Liver (tissue), 9 donors: ENCODE measurements around the gene KIRREL1. TPM values are rescaled to one million over a fixed set of nuclear protein-coding genes. Genes with fewer than 3 reads are reported as not detected.

Experiments used
- DNase-seq: peaks from one replicate; pipeline ENCODE4 v3.0.0-alpha.2; 2017; ENCODE audit warnings: low spot score
- H3K27ac ChIP-seq, 2 donors: one replicate each; pipeline ENCODE4 v1.7.0; 2013; ENCODE audit warnings: inconsistent platforms in 2 of 2, low read length in 2 of 2, control low read depth in 1 of 2, low read depth in 1 of 2, mild to moderate bottlenecking in 1 of 2
- H3K27me3 ChIP-seq, 4 donors: one replicate each; pipeline versions ENCODE4 v1.6.1 to v1.7.0; 2013; ENCODE audit warnings: low read length in 3 of 4, inconsistent platforms in 1 of 4, mild to moderate bottlenecking in 1 of 4, moderate library complexity in 1 of 4; ENCODE audit not compliant: control insufficient read depth in 4 of 4, insufficient read depth in 4 of 4
- H3K36me3 ChIP-seq, 4 donors: one replicate each; pipeline versions ENCODE4 v1.6.1 to v1.7.0; 2013; ENCODE audit warnings: low read length in 3 of 4, mild to moderate bottlenecking in 3 of 4, low read depth in 1 of 4, moderate library complexity in 1 of 4; ENCODE audit not compliant: control insufficient read depth in 4 of 4, insufficient read depth in 3 of 4
- H3K4me1 ChIP-seq, 4 donors: one replicate each; pipeline versions ENCODE4 v1.6.1 to v1.7.0; 2013; ENCODE audit warnings: low read length in 3 of 4, mild to moderate bottlenecking in 3 of 4, moderate library complexity in 1 of 4; ENCODE audit not compliant: control insufficient read depth in 4 of 4, insufficient read depth in 4 of 4
- H3K4me3 ChIP-seq, 3 donors: one replicate each; pipeline versions ENCODE4 v1.6.1 to v1.7.0; 2013; ENCODE audit warnings: low read length in 3 of 3, control low read depth in 1 of 3, low read depth in 1 of 3, mild to moderate bottlenecking in 1 of 3
- H3K9ac ChIP-seq, 2 donors: one replicate each; pipeline ENCODE4 v1.7.0; 2013; ENCODE audit warnings: low read length in 2 of 2, mild to moderate bottlenecking in 2 of 2, moderate library complexity in 2 of 2, control low read depth in 1 of 2, low read depth in 1 of 2
- H3K9me3 ChIP-seq, 4 donors: one replicate each; pipeline versions ENCODE4 v1.6.1 to v1.7.0; 2013; ENCODE audit warnings: low read length in 3 of 4; ENCODE audit not compliant: control insufficient read depth in 4 of 4
- FOXA1 ChIP-seq: IDR thresholded peaks from 2 replicates; pipeline ENCODE4 v1.6.1; 2016; ENCODE audit warnings: antibody characterized with exemption
- FOXA2 ChIP-seq: IDR thresholded peaks from 2 replicates; pipeline ENCODE4 v1.6.1; 2016; ENCODE audit warnings: antibody characterized with exemption
- GABPA ChIP-seq, 2 donors: IDR thresholded peaks in 1 of 2; conservative IDR thresholded peaks in 1 of 2; 2 replicates each; pipeline ENCODE4 v1.6.1; 2016; ENCODE audit warnings: antibody characterized with exemption in 2 of 2, mild to moderate bottlenecking in 1 of 2, moderate library complexity in 1 of 2
- HNF4G ChIP-seq: IDR thresholded peaks from 2 replicates; pipeline ENCODE4 v1.6.1; 2016; ENCODE audit warnings: antibody characterized with exemption
- JUND ChIP-seq, 2 donors: IDR thresholded peaks; 2 replicates each; pipeline ENCODE4 v1.6.1; 2016; ENCODE audit warnings: antibody characterized with exemption in 2 of 2
- NR2F2 ChIP-seq: IDR thresholded peaks from 2 replicates; pipeline ENCODE4 v1.6.1; 2016; ENCODE audit warnings: antibody characterized with exemption
- RAD21 ChIP-seq, 2 donors: IDR thresholded peaks; 2 replicates each; pipeline ENCODE4 v1.6.1; 2016; ENCODE audit warnings: antibody characterized with exemption in 2 of 2, mild to moderate bottlenecking in 2 of 2
- TAF1 ChIP-seq: conservative IDR thresholded peaks from 2 replicates; pipeline ENCODE4 v1.6.1; 2016; ENCODE audit warnings: antibody characterized with exemption, mild to moderate bottlenecking
- YY1 ChIP-seq: IDR thresholded peaks from 2 replicates; pipeline ENCODE4 v1.6.1; 2016; ENCODE audit warnings: antibody characterized with exemption, mild to moderate bottlenecking
- WGBS: extraction: QIAGEN DNeasy Blood & Tissue Kit; methylation state at CpG from one replicate; pipeline ENCODE4 v1.1.7; 2013; 5-methylcytosine and 5-hydroxymethylcytosine counted together
- polyA plus RNA-seq, 2 donors: library from polyadenylated mRNA; stranded (reverse) in 1 of 2; unstranded in 1 of 2; fragments of 200-250 nt in 1 of 2; fragments of >200 nt in 1 of 2; fragmentation: Nextera tagmentation in 1 of 2; extraction: Ambion mirVana in 1 of 2; gene quantifications; one replicate each; pipeline versions ENCODE4 v1.2.1 to v1.2.3, GENCODE V29; 2013 to 2015
- total RNA-seq, 2 donors: library from RNA; depleted of rRNA; stranded (reverse); fragments of >200 nt; gene quantifications; one replicate each; pipeline ENCODE4 v1.2.3, GENCODE V29; 2014
- TF ChIP-seq, protein P1 (sequence below): IDR thresholded peaks from 2 replicates; pipeline ENCODE4 v1.6.1; 2016; ENCODE audit warnings: antibody characterized with exemption
- TF ChIP-seq, protein P2 (sequence below): fragments of 150-350 bp; IDR thresholded peaks from 2 replicates; pipeline ENCODE4 v1.5.1; 2017; ENCODE audit warnings: improper control_type of control experiment, low read depth, low read length; ENCODE audit not compliant: missing input control
- TF ChIP-seq, protein P3 (sequence below): IDR thresholded peaks from 2 replicates; pipeline ENCODE4 v1.6.1; 2016; ENCODE audit warnings: antibody characterized with exemption, mild to moderate bottlenecking
- donor health status: healthy.
- donor health status: healthy.
- donor health status: healthy.
- donor health status: healthy.
- donor health status: healthy.

The KIRREL1 gene
- total and polyA plus RNA-seq, 4 donors: 0.82 to 6.0 (median 3.1) TPM

DNA sequence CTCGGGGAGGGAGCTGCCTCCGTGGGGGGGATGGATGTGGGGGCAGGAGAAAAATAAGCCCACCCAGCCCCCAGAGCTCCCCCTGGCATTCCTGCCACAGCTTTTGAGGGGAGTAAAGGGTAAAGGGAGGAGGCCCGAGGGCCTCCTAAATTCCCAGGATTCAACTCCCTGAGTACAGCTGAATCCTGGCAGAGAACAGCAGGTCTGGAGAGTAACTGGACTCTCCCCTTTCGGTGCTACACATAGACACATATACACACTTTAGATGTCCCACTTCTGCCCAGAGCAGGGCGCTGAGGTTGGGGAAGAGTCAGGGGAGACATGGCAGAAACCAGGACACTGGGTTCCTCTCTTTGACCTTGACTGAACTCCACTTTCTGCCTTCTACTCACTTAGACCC is 3.0 kb downstream of the KIRREL1 start (continued):
- TF ChIP-seq, protein P1, sequence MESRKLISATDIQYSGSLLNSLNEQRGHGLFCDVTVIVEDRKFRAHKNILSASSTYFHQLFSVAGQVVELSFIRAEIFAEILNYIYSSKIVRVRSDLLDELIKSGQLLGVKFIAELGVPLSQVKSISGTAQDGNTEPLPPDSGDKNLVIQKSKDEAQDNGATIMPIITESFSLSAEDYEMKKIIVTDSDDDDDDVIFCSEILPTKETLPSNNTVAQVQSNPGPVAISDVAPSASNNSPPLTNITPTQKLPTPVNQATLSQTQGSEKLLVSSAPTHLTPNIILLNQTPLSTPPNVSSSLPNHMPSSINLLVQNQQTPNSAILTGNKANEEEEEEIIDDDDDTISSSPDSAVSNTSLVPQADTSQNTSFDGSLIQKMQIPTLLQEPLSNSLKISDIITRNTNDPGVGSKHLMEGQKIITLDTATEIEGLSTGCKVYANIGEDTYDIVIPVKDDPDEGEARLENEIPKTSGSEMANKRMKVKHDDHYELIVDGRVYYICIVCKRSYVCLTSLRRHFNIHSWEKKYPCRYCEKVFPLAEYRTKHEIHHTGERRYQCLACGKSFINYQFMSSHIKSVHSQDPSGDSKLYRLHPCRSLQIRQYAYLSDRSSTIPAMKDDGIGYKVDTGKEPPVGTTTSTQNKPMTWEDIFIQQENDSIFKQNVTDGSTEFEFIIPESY: no peak

DNA sequence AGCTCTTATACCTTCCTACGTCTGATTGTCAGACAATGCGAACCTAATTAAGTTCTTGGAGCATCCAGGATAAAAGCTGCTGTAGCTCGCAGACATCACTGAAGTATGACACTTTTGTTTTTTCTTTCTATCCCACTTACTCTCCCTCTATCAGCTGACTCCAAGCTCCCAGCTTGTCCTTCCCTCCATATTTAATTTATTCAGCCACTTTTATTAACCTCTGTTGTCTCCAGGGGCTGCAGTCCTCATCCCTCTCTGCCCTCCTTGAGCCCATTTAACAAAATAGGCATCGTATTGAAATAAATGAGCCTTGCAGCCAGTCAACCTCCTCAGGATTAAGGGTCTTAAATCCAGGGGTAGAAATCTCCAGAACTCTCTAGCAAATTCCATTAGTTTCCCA is 7.1 kb downstream of the KIRREL1 start:
- no peaks in the 10 kb centered on the region for H3K4me1 ChIP-seq
- 86% methylated on average over 4 of the region's 4 CpGs for WGBS
- DNase-seq: no peak
- no peaks in the 10 kb centered on the region for H3K36me3 ChIP-seq
- no peaks in the 10 kb centered on the region for H3K9me3 ChIP-seq
- no peaks in the 10 kb centered on the region for H3K27me3 ChIP-seq
- TF ChIP-seq FOXA1 (no peak), RAD21 (IDR thresholded peaks at IDR 0.05) (no peak), TAF1 (no peak), GABPA (IDR thresholded peaks at IDR 0.05 in 1 of 2, conservative IDR thresholded peaks at IDR 0.05 in 1 of 2) (no peak), YY1 (no peak), NR2F2 (no peak), HNF4G (no peak), FOXA2 (no peak), JUND (IDR thresholded peaks at IDR 0.05) (no peak)
- TF ChIP-seq, protein P2, sequence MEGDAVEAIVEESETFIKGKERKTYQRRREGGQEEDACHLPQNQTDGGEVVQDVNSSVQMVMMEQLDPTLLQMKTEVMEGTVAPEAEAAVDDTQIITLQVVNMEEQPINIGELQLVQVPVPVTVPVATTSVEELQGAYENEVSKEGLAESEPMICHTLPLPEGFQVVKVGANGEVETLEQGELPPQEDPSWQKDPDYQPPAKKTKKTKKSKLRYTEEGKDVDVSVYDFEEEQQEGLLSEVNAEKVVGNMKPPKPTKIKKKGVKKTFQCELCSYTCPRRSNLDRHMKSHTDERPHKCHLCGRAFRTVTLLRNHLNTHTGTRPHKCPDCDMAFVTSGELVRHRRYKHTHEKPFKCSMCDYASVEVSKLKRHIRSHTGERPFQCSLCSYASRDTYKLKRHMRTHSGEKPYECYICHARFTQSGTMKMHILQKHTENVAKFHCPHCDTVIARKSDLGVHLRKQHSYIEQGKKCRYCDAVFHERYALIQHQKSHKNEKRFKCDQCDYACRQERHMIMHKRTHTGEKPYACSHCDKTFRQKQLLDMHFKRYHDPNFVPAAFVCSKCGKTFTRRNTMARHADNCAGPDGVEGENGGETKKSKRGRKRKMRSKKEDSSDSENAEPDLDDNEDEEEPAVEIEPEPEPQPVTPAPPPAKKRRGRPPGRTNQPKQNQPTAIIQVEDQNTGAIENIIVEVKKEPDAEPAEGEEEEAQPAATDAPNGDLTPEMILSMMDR: no peak
- TF ChIP-seq, protein P3, sequence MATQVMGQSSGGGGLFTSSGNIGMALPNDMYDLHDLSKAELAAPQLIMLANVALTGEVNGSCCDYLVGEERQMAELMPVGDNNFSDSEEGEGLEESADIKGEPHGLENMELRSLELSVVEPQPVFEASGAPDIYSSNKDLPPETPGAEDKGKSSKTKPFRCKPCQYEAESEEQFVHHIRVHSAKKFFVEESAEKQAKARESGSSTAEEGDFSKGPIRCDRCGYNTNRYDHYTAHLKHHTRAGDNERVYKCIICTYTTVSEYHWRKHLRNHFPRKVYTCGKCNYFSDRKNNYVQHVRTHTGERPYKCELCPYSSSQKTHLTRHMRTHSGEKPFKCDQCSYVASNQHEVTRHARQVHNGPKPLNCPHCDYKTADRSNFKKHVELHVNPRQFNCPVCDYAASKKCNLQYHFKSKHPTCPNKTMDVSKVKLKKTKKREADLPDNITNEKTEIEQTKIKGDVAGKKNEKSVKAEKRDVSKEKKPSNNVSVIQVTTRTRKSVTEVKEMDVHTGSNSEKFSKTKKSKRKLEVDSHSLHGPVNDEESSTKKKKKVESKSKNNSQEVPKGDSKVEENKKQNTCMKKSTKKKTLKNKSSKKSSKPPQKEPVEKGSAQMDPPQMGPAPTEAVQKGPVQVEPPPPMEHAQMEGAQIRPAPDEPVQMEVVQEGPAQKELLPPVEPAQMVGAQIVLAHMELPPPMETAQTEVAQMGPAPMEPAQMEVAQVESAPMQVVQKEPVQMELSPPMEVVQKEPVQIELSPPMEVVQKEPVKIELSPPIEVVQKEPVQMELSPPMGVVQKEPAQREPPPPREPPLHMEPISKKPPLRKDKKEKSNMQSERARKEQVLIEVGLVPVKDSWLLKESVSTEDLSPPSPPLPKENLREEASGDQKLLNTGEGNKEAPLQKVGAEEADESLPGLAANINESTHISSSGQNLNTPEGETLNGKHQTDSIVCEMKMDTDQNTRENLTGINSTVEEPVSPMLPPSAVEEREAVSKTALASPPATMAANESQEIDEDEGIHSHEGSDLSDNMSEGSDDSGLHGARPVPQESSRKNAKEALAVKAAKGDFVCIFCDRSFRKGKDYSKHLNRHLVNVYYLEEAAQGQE: no peak
- TF ChIP-seq, protein P1: no peak
- no peak overlapping the region for H3K9ac ChIP-seq
- H3K27ac ChIP-seq: no peak overlapping the region
- no peak overlapping the region for H3K4me3 ChIP-seq
